ENCODE measurements around the gene TMPRSS11B. TPM values are rescaled to one million over a fixed set of nuclear protein-coding genes. Genes with fewer than 3 reads are reported as not detected.

TMPRSS11B gene
- polyA plus RNA-seq, 3 donors = not detected

DNA sequence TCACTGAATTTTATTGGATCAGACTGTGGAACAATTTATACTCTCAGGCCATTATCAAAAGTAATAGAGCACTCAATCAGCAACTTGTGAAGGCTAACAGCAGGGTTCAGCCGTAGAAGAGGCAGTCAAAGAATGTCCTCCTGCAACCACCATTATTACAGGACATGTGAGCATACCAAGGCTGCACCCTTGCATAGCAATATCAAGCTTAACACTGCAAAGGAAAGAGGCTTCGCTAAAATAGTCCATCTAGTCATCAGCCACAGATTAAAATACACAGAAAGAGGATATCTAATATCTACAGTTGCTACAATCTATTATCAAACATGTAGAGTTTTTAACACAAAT, 42.9 kb upstream of the TMPRSS11B start:
- DNase-seq = no peak
- Histone ChIP-seq H3K27me3 (ENCODE audit: control insufficient read depth in 2 of 2, insufficient read depth in 2 of 2, low read length in 2 of 2) (no peaks in the 10 kb centered on the region), H3K4me1 (ENCODE audit: control insufficient read depth in 1 of 2, insufficient read depth in 2 of 2, low read length in 2 of 2) (no peaks in the 10 kb centered on the region), H3K79me2 (ENCODE audit: insufficient read depth, low read length) (no peaks in the 10 kb centered on the region), H2AFZ (ENCODE audit: insufficient read depth, low read depth, low read length, poor library complexity, severe bottlenecking) (no peak overlapping the region), H3K9me3 (replicated peaks in 1 of 2; ENCODE audit: control insufficient read depth in 1 of 2, insufficient read depth in 1 of 2, low read length in 2 of 2) (no peaks in the 10 kb centered on the region), H3K36me3 (replicated peaks in 1 of 2; ENCODE audit: control insufficient read depth in 1 of 2, insufficient read depth in 2 of 2, low read length in 2 of 2) (no peaks in the 10 kb centered on the region), H3K4me3 (replicated peaks in 1 of 3; ENCODE audit: low read depth in 2 of 3, low read length in 3 of 3) (no peak overlapping the region), H3K27ac (ENCODE audit: low read depth in 1 of 2, low read length in 2 of 2) (no peak overlapping the region), H3K4me2 (replicated peaks; ENCODE audit: extremely low read depth, low read length, poor library complexity, severe bottlenecking) (no peak overlapping the region), H3K9ac (ENCODE audit: insufficient read depth, low read length, poor library complexity, severe bottlenecking) (no peak overlapping the region), H4K20me1 (ENCODE audit: insufficient read depth, low read length) (no peaks in the 10 kb centered on the region)
- TF ChIP-seq, protein P1, sequence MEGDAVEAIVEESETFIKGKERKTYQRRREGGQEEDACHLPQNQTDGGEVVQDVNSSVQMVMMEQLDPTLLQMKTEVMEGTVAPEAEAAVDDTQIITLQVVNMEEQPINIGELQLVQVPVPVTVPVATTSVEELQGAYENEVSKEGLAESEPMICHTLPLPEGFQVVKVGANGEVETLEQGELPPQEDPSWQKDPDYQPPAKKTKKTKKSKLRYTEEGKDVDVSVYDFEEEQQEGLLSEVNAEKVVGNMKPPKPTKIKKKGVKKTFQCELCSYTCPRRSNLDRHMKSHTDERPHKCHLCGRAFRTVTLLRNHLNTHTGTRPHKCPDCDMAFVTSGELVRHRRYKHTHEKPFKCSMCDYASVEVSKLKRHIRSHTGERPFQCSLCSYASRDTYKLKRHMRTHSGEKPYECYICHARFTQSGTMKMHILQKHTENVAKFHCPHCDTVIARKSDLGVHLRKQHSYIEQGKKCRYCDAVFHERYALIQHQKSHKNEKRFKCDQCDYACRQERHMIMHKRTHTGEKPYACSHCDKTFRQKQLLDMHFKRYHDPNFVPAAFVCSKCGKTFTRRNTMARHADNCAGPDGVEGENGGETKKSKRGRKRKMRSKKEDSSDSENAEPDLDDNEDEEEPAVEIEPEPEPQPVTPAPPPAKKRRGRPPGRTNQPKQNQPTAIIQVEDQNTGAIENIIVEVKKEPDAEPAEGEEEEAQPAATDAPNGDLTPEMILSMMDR (IDR thresholded peaks at IDR 0.05) = no peak
- Mint-ChIP-seq H3K27me3 (ENCODE audit: low read depth in 3 of 3) (no peaks in the 10 kb centered on the region), H3K36me3 (no peaks in the 10 kb centered on the region), H3K9me3 (peaks cover 0 to 5% (median 2%) of the 10 kb centered on the region in 7 donors), H3K4me3 (no peak overlapping the region), H3K27ac (no peak overlapping the region), H3K4me1 (no peaks in the 10 kb centered on the region)
- 70% methylated on average over 1 of the region's 2 CpGs for WGBS (ENCODE audit: insufficient coverage)
- intact Hi-C loops (cut with micrococcal nuclease) = no loop called here

DNA sequence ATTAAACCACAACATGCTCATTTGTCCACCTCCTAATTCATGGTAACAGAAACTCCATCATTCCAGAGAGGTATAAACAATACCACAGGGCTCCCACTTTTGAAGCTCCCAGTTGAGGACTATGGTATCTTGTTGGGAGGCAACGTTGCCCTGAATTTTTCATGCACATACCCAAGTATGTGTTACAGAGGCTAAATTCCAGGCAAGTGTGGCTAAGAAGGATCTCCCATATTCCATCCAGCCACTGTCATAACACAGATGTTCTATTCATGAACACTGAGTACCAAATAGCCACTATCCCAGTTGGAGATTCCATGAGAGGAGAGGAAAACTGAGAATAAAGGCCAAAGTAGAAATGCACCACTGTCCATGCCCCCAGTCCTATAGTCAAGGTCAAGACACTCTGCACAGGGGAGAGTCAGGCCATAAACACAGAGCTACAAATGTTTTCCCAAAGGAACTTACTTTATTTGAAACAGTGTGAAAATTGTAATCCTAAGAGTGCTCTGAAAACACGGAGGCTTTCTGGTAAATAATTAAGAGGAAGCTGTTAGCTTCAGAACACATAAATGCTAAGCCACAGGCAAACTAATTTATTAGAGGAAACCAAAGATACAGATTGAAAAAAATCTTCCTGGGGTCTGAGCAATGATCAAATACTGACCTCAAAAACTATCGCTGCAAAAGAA, 42.4 kb upstream of the TMPRSS11B start:
- H3K27me3 Mint-ChIP-seq (ENCODE audit: low read depth in 3 of 3) = no peaks in the 10 kb centered on the region
- peaks cover 0 to 5% (median 2%) of the 10 kb centered on the region in 7 donors for H3K9me3 Mint-ChIP-seq
- Histone ChIP-seq H3K27ac (ENCODE audit: low read depth in 1 of 2, low read length in 2 of 2) (no peak overlapping the region), H4K20me1 (ENCODE audit: insufficient read depth, low read length) (no peaks in the 10 kb centered on the region), H3K9ac (ENCODE audit: insufficient read depth, low read length, poor library complexity, severe bottlenecking) (no peak overlapping the region), H3K9me3 (replicated peaks in 1 of 2; ENCODE audit: control insufficient read depth in 1 of 2, insufficient read depth in 1 of 2, low read length in 2 of 2) (no peaks in the 10 kb centered on the region), H3K27me3 (ENCODE audit: control insufficient read depth in 2 of 2, insufficient read depth in 2 of 2, low read length in 2 of 2) (no peaks in the 10 kb centered on the region), H3K4me3 (replicated peaks in 1 of 3; ENCODE audit: low read depth in 2 of 3, low read length in 3 of 3) (no peak overlapping the region), H3K4me2 (replicated peaks; ENCODE audit: extremely low read depth, low read length, poor library complexity, severe bottlenecking) (no peak overlapping the region), H3K4me1 (ENCODE audit: control insufficient read depth in 1 of 2, insufficient read depth in 2 of 2, low read length in 2 of 2) (no peaks in the 10 kb centered on the region), H2AFZ (ENCODE audit: insufficient read depth, low read depth, low read length, poor library complexity, severe bottlenecking) (no peak overlapping the region), H3K36me3 (replicated peaks in 1 of 2; ENCODE audit: control insufficient read depth in 1 of 2, insufficient read depth in 2 of 2, low read length in 2 of 2) (no peaks in the 10 kb centered on the region), H3K79me2 (ENCODE audit: insufficient read depth, low read length) (no peaks in the 10 kb centered on the region)
- intact Hi-C loops (cut with micrococcal nuclease) = no loop called here
- no peak overlapping the region for H3K4me3 Mint-ChIP-seq
- H3K36me3 Mint-ChIP-seq = no peaks in the 10 kb centered on the region
- no peaks in the 10 kb centered on the region for H3K4me1 Mint-ChIP-seq
- DNase-seq = no peak
- H3K27ac Mint-ChIP-seq = no peak overlapping the region
- 100% methylated on average over 1 of the region's 3 CpGs for WGBS (ENCODE audit: insufficient coverage)
- TF ChIP-seq, protein P1 (IDR thresholded peaks at IDR 0.05) = no peak

Measured in CD14-positive monocyte (primary cell).